ENCODE data around the gene CRY1.

The CRY1 gene

DNA sequence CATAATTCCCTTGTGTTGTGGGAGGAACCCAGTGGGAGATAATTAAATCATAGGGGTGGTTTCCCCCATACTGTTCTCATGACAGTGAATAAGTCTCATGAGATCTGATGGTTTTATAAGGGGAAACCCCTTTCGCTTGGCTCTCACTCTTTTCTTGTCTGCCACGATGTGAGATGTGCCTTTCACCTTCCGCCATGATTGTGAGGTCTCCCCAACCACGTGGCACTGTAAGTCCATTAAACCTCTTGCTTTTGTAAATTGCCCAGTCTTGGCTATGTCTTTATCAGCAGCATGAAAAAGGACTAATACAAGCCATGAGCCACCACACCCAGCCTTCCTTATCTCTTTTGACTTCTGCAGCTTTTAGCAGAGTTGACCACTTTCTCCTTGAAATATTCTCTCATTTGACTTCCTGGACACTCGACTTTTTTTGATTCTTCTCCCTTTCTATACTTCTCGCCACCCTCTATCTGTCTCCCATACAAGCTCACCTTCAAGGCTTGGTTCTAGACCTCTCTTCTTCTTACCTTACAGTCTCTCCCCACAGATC lies 108.7 kb downstream of the CRY1 start:
- no peak overlapping the region for H3K27ac ChIP-seq (ENCODE audit: low read depth, low read length)
- H3K27me3 ChIP-seq (ENCODE audit: insufficient read depth, low read length) = no peaks in the 10 kb centered on the region
- peaks cover 14% of the 10 kb centered on the region for H3K79me2 ChIP-seq (ENCODE audit: control insufficient read depth, insufficient read depth, low read length, unreplicated experiment)
- H2AFZ ChIP-seq (ENCODE audit: low read length, unreplicated experiment) = no peak overlapping the region
- H3K36me3 ChIP-seq (ENCODE audit: insufficient read depth, low read length) = no peaks in the 10 kb centered on the region
- H3K4me3 ChIP-seq (ENCODE audit: low read depth, low read length) = no peak overlapping the region
- H3K4me1 ChIP-seq (ENCODE audit: control insufficient read depth, insufficient read depth, low read length, unreplicated experiment) = peaks cover 24% of the 10 kb centered on the region

- H2AFZ ChIP-seq (ENCODE audit: low read length, unreplicated experiment) = no peak overlapping the region
- no peaks in the 10 kb centered on the region for H3K36me3 ChIP-seq (ENCODE audit: insufficient read depth, low read length)
- H3K4me1 ChIP-seq (ENCODE audit: control insufficient read depth, insufficient read depth, low read length, unreplicated experiment) = peaks cover 23% of the 10 kb centered on the region
- H3K79me2 ChIP-seq (ENCODE audit: control insufficient read depth, insufficient read depth, low read length, unreplicated experiment) = peaks cover 14% of the 10 kb centered on the region
- H3K4me3 ChIP-seq (ENCODE audit: low read depth, low read length) = no peak overlapping the region
- no peaks in the 10 kb centered on the region for H3K27me3 ChIP-seq (ENCODE audit: insufficient read depth, low read length)
- H3K27ac ChIP-seq (ENCODE audit: low read depth, low read length) = no peak overlapping the region
These were observed 111.1 kb downstream of the CRY1 start for GRCh38 chr12:106982229-106982628.

DNA sequence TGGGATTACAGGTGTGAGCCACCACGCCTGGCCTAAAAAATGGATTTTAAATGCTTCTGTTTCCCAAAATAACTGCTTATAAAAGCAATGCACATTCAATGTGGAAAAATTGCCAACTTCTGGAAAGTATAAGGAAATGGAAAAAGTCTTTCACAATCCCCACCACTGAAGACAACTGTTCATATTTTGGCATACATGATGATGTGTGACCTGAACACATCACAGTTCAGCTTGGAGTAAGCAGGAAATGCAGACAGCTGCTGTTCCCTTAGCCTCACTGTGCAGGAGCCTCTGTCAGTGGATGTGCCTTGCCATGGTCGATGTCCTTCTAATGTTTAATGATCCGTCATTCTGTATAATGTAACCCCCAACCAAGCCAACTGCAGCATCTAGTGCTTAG lies 111.6 kb downstream of the CRY1 start:
- H3K27ac ChIP-seq (ENCODE audit: low read depth, low read length) = no peak overlapping the region
- peaks cover 14% of the 10 kb centered on the region for H3K79me2 ChIP-seq (ENCODE audit: control insufficient read depth, insufficient read depth, low read length, unreplicated experiment)
- peaks cover 27% of the 10 kb centered on the region for H3K4me1 ChIP-seq (ENCODE audit: control insufficient read depth, insufficient read depth, low read length, unreplicated experiment)
- no peak overlapping the region for H3K4me3 ChIP-seq (ENCODE audit: low read depth, low read length)
- H2AFZ ChIP-seq (ENCODE audit: low read length, unreplicated experiment) = no peak overlapping the region
- H3K27me3 ChIP-seq (ENCODE audit: insufficient read depth, low read length) = no peaks in the 10 kb centered on the region
- no peaks in the 10 kb centered on the region for H3K36me3 ChIP-seq (ENCODE audit: insufficient read depth, low read length)

GRCh38 chr12:106980944-106981343 lies 112.4 kb downstream of the CRY1 start:
- no peaks in the 10 kb centered on the region for H3K36me3 ChIP-seq (ENCODE audit: insufficient read depth, low read length)
- no peaks in the 10 kb centered on the region for H3K27me3 ChIP-seq (ENCODE audit: insufficient read depth, low read length)
- H2AFZ ChIP-seq (ENCODE audit: low read length, unreplicated experiment) = no peak overlapping the region
- peaks cover 9% of the 10 kb centered on the region for H3K79me2 ChIP-seq (ENCODE audit: control insufficient read depth, insufficient read depth, low read length, unreplicated experiment)
- peaks cover 34% of the 10 kb centered on the region for H3K4me1 ChIP-seq (ENCODE audit: control insufficient read depth, insufficient read depth, low read length, unreplicated experiment)
- H3K27ac ChIP-seq (ENCODE audit: low read depth, low read length) = no peak overlapping the region
- H3K4me3 ChIP-seq (ENCODE audit: low read depth, low read length) = no peak overlapping the region

DNA sequence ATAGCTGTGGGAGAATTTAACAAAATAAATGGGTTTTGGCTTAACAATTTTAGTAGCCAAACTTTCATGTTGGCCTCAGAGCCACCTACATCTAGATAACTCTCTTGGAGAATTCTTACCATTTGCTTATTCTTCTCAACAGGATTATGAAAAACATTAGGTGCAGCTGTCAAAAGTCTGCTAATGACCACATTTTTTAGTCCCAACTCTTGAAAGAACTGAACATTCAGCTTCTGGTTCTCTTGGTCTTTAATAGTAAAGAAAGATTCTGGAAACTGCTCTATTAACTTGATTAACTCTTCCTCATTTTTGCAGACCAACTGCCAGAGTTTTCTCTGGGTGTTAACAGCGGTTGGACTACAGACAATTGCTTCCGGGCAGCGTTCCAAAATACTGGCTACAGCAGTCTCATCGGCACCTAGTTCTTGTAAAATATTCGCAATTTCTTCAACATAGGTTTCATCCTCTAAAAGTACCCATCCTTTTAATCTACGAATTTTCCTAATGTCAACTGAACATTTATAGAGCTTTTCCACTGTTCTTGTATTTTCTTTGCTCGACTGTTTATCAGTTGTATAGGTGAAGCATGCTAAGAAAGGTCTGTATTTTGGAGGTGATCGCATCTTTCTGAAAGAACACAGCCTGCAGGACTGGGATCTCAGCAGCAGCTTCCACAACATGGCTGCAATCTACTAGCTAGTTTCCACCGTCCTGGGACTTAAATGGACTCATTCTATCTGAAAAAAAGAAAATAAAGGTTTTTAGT lies 115.1 kb downstream of the CRY1 start:
- Histone ChIP-seq H2AFZ (ENCODE audit: low read length, unreplicated experiment) (no peak overlapping the region), H3K36me3 (ENCODE audit: insufficient read depth, low read length) (peaks cover 7% of the 10 kb centered on the region; the same call in 1 of the 2 replicates), H3K4me1 (ENCODE audit: control insufficient read depth, insufficient read depth, low read length, unreplicated experiment) (peaks cover 50% of the 10 kb centered on the region), H3K79me2 (ENCODE audit: control insufficient read depth, insufficient read depth, low read length, unreplicated experiment) (peaks cover 8% of the 10 kb centered on the region), H3K27me3 (ENCODE audit: insufficient read depth, low read length) (no peaks in the 10 kb centered on the region), H3K4me3 (ENCODE audit: low read depth, low read length) (no peak overlapping the region), H3K27ac (ENCODE audit: low read depth, low read length) (no peak overlapping the region)

DNA sequence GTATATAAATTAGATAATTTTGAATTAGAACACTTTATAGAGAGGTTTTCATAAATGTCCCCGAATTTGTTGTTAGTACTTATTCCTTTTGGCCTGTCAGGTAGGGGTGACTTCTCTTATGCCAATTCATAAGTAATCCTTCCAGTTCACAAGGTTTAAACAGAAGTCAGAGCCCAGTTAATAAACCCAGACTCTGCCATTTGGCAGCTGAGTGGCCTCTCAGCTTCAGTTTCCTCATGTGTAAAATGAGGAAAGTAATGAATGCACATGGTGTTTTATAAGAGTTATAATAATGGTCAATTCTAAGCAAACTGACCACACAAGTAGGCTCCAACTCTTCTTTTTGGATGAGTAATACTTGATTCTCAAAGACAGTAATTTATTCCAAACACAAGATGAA lies 116.7 kb downstream of the CRY1 start:
- peaks cover 50% of the 10 kb centered on the region for H3K4me1 ChIP-seq (ENCODE audit: control insufficient read depth, insufficient read depth, low read length, unreplicated experiment)
- H3K36me3 ChIP-seq (ENCODE audit: insufficient read depth, low read length) = peaks cover 12% of the 10 kb centered on the region; the same call in 1 of the 2 replicates
- H3K27me3 ChIP-seq (ENCODE audit: insufficient read depth, low read length) = no peaks in the 10 kb centered on the region
- H3K4me3 ChIP-seq (ENCODE audit: low read depth, low read length) = no peak overlapping the region
- no peak overlapping the region for H2AFZ ChIP-seq (ENCODE audit: low read length, unreplicated experiment)
- peak overlapping the region; percentile 55 for H3K27ac ChIP-seq (ENCODE audit: low read depth, low read length)
- H3K79me2 ChIP-seq (ENCODE audit: control insufficient read depth, insufficient read depth, low read length, unreplicated experiment) = peaks cover 15% of the 10 kb centered on the region

DNA sequence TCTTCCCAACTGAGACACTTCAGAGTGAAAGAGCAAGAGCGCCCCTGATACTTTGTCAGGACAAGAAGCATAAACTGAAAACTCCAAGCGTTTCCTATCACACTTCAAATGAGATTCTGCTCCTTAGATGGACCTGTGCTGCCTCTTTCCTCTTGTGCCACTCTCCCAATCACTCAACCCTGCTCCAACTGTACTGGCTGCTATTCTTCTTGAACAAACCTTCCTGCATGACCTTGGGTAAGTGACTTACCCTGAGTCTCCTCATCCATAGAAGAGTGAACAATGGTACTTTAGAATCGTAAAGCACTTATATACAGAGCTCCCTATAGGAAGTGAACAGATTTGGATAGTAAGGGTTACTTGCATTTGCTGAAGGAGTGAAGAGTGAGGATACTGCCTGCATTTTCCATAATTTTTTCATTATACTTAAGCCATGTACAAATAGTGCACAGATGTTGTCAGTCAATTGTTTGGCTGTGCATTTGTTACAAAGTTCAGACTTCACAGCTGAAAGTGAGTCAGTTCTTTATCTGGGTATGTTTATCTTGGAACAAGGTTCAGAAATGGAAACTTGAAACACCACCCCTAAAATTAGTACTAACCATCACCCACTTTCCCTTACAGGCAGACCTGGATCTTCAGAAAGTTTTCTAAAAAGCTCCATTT lies 117.2 kb downstream of the CRY1 start:
- Histone ChIP-seq H3K4me3 (ENCODE audit: low read depth, low read length) (no peak overlapping the region), H3K27ac (ENCODE audit: low read depth, low read length) (peak overlapping the region; percentile 55), H3K27me3 (ENCODE audit: insufficient read depth, low read length) (no peaks in the 10 kb centered on the region), H3K36me3 (ENCODE audit: insufficient read depth, low read length) (peaks cover 17% of the 10 kb centered on the region), H2AFZ (ENCODE audit: low read length, unreplicated experiment) (no peak overlapping the region), H3K4me1 (ENCODE audit: control insufficient read depth, insufficient read depth, low read length, unreplicated experiment) (peaks cover 50% of the 10 kb centered on the region), H3K79me2 (ENCODE audit: control insufficient read depth, insufficient read depth, low read length, unreplicated experiment) (peaks cover 20% of the 10 kb centered on the region)

DNA sequence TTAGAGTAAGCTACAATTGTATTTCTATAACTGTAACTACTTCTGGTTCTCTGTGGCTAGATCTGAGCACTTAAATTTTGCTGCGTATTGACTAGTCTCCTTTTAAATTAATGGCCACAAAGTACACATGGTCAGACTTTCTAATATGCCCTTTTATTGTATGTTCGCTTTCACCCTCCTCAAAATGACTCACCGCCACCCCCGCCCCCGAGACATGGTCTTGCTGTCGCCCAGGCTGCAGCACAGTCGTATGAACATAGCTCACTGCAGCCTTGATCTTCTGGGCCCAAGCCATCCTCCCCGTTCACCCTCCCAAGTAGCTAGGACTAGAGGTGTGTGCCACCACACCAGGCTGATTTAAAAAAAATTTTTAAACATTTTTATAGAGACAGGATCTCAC lies 118.3 kb downstream of the CRY1 start:
- Histone ChIP-seq H2AFZ (ENCODE audit: low read length, unreplicated experiment) (no peak overlapping the region), H3K4me3 (ENCODE audit: low read depth, low read length) (no peak overlapping the region), H3K27me3 (ENCODE audit: insufficient read depth, low read length) (no peaks in the 10 kb centered on the region), H3K79me2 (ENCODE audit: control insufficient read depth, insufficient read depth, low read length, unreplicated experiment) (peaks cover 26% of the 10 kb centered on the region), H3K27ac (ENCODE audit: low read depth, low read length) (no peak overlapping the region), H3K36me3 (ENCODE audit: insufficient read depth, low read length) (peaks cover 22% of the 10 kb centered on the region), H3K4me1 (ENCODE audit: control insufficient read depth, insufficient read depth, low read length, unreplicated experiment) (peaks cover 50% of the 10 kb centered on the region)

DNA sequence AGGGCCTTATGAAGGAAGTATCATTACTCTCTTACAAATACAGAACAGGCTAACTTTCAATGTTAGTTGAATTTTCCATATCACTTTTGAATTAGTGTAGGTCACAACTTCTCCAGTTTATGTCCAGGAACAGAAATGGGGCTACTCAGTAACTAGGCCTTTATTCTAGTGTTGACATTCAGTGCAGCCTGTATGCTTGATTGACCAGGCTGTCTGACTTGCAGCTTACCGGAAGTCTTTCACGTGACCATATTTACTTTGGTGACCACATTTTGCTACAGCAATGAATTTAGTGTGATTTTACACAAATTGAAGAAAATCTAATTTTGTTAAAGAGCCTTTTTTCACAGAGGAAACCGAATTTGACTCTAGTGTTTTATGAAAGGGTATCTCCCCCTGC lies 118.8 kb downstream of the CRY1 start:
- Histone ChIP-seq H3K79me2 (ENCODE audit: control insufficient read depth, insufficient read depth, low read length, unreplicated experiment) (peaks cover 29% of the 10 kb centered on the region), H3K36me3 (ENCODE audit: insufficient read depth, low read length) (peaks cover 27% of the 10 kb centered on the region), H3K4me1 (ENCODE audit: control insufficient read depth, insufficient read depth, low read length, unreplicated experiment) (peaks cover 50% of the 10 kb centered on the region), H3K27ac (ENCODE audit: low read depth, low read length) (no peak overlapping the region), H2AFZ (ENCODE audit: low read length, unreplicated experiment) (no peak overlapping the region), H3K27me3 (ENCODE audit: insufficient read depth, low read length) (no peaks in the 10 kb centered on the region), H3K4me3 (ENCODE audit: low read depth, low read length) (no peak overlapping the region)

- peaks cover 50% of the 10 kb centered on the region for H3K4me1 ChIP-seq (ENCODE audit: control insufficient read depth, insufficient read depth, low read length, unreplicated experiment)
- H3K79me2 ChIP-seq (ENCODE audit: control insufficient read depth, insufficient read depth, low read length, unreplicated experiment) = peaks cover 34% of the 10 kb centered on the region
- H3K36me3 ChIP-seq (ENCODE audit: insufficient read depth, low read length) = peaks cover 33% of the 10 kb centered on the region
- H3K27ac ChIP-seq (ENCODE audit: low read depth, low read length) = no peak overlapping the region
- no peak overlapping the region for H3K4me3 ChIP-seq (ENCODE audit: low read depth, low read length)
- H2AFZ ChIP-seq (ENCODE audit: low read length, unreplicated experiment) = no peak overlapping the region
- no peaks in the 10 kb centered on the region for H3K27me3 ChIP-seq (ENCODE audit: insufficient read depth, low read length)
These were observed 119.8 kb downstream of the CRY1 start for GRCh38 chr12:106973545-106973944.

DNA sequence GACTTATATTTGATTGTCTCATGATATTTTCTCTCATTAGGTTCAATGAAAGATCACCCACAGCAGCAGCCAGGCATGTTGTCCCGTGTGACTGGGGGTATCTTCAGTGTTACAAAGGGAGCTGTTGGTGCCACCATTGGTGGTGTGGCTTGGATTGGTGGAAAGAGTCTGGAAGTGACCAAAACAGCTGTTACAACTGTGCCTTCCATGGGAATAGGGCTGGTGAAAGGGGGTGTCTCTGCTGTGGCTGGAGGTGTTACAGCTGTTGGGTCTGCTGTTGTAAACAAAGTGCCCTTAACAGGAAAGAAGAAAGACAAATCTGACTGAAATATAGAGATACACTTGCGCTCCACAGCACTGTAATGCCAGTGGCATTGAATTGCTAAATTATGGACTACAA lies 122.3 kb downstream of the CRY1 start:
- Histone ChIP-seq H3K4me1 (ENCODE audit: control insufficient read depth, insufficient read depth, low read length, unreplicated experiment) (peaks cover 26% of the 10 kb centered on the region), H3K4me3 (ENCODE audit: low read depth, low read length) (no peak overlapping the region), H3K36me3 (ENCODE audit: insufficient read depth, low read length) (peaks cover 47% of the 10 kb centered on the region), H3K27ac (ENCODE audit: low read depth, low read length) (no peak overlapping the region), H3K79me2 (ENCODE audit: control insufficient read depth, insufficient read depth, low read length, unreplicated experiment) (peaks cover 55% of the 10 kb centered on the region), H3K27me3 (ENCODE audit: insufficient read depth, low read length) (no peaks in the 10 kb centered on the region), H2AFZ (ENCODE audit: low read length, unreplicated experiment) (no peak overlapping the region)
